HepG2 (cell line): ENCODE results near the gene KRTAP5-11.

Source experiments
- ATF2 ChIP-seq: sonication (generic); formaldehyde crosslinking; IDR thresholded peaks from 2 replicates; pipeline ENCODE4 v1.4.0; 2020; ENCODE audit warnings: missing genetic modification reagents
- ATF6 ChIP-seq: sonication (generic); formaldehyde crosslinking; conservative IDR thresholded peaks from 2 replicates; pipeline ENCODE4 v1.4.0; 2020; ENCODE audit warnings: missing genetic modification reagents
- FOXO1 ChIP-seq: sonication (generic); formaldehyde crosslinking; IDR thresholded peaks from 2 replicates; pipeline ENCODE4 v1.4.0; 2020; ENCODE audit warnings: missing genetic modification reagents
- MXI1 ChIP-seq: IDR thresholded peaks from 3 replicates; pipeline ENCODE4 v1.6.1; 2012; ENCODE audit warnings: low read depth, low read length, inconsistent platforms, borderline replicate concordance
- POLR2G ChIP-seq: fragments of 200-400 bp; formaldehyde crosslinking; IDR thresholded peaks from 2 replicates; pipeline ENCODE4 v1.6.1; 2018; ENCODE audit warnings: mild to moderate bottlenecking, low read depth, low read length, moderate library complexity
- RFX5 ChIP-seq: IDR thresholded peaks from 2 replicates; pipeline ENCODE4 v1.6.1; 2011; ENCODE audit warnings: low read depth, low read length, improper control_type of control experiment
- TCF7L2 ChIP-seq: IDR thresholded peaks from 2 replicates; pipeline ENCODE4 v1.6.1; 2011; ENCODE audit warnings: mild to moderate bottlenecking, low read depth, low read length, moderate library complexity
- USF2 ChIP-seq, 2 experiments: sonication (generic) in 1 of 2; formaldehyde crosslinking in 1 of 2; IDR thresholded peaks; 2 replicates each; pipeline versions ENCODE4 v1.5.1 to v1.6.1; 2011 to 2020; ENCODE audit warnings: borderline replicate concordance in 1 of 2, low read depth in 1 of 2, low read length in 1 of 2, mild to moderate bottlenecking in 1 of 2, missing genetic modification reagents in 1 of 2, moderate library complexity in 1 of 2
- ZFP1 ChIP-seq: IDR thresholded peaks from 2 replicates; pipeline ENCODE4 v1.6.1; 2016
- ZNF510 ChIP-seq: sonication (generic); formaldehyde crosslinking; IDR thresholded peaks from 2 replicates; pipeline ENCODE4 v1.4.0; 2020; ENCODE audit warnings: low read depth, mild to moderate bottlenecking, missing genetic modification reagents
- ZNF891 ChIP-seq: sonication (generic); formaldehyde crosslinking; IDR thresholded peaks from 2 replicates; pipeline ENCODE4 v1.5.0; 2020; ENCODE audit warnings: mild to moderate bottlenecking, missing genetic modification reagents
- TF ChIP-seq, protein P1 (sequence below): sonication (generic); formaldehyde crosslinking; IDR thresholded peaks from 2 replicates; pipeline ENCODE4 v1.4.0; 2020; ENCODE audit warnings: mild to moderate bottlenecking, missing genetic modification reagents
- TF ChIP-seq, protein P2 (sequence below): sonication (generic); formaldehyde crosslinking; IDR thresholded peaks from 2 replicates; pipeline ENCODE4 v1.5.0; 2020; ENCODE audit warnings: mild to moderate bottlenecking, missing genetic modification reagents, moderate library complexity

DNA sequence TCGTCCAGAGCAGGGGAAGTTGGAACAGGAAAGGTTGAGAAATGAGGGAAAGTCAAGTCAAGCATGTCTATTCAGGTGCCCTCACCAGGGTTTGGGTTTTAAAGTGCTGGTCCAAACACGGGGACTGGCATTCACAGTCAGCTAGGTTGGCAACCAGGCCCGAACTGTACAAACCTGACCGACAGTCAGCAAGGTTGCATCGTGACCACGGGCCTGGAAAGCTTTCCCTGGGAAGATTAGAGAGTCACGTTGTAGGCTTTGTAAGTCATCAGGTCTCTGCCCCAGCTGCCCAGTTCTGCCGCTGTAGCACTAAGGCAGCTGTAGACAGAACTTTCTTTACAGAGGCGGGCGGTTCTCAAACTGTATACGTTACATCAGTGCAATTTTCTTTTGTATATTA, 9.9 kb downstream of the KRTAP5-11 start:
- TF ChIP-seq ATF2 (CRISPR knock-in tag) = no peak
- TF ChIP-seq, protein P1, sequence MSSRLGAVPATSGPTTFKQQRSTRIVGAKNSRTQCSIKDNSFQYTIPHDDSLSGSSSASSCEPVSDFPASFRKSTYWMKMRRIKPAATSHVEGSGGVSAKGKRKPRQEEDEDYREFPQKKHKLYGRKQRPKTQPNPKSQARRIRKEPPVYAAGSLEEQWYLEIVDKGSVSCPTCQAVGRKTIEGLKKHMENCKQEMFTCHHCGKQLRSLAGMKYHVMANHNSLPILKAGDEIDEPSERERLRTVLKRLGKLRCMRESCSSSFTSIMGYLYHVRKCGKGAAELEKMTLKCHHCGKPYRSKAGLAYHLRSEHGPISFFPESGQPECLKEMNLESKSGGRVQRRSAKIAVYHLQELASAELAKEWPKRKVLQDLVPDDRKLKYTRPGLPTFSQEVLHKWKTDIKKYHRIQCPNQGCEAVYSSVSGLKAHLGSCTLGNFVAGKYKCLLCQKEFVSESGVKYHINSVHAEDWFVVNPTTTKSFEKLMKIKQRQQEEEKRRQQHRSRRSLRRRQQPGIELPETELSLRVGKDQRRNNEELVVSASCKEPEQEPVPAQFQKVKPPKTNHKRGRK = no peak
- TF ChIP-seq USF2 (IDR thresholded peaks at IDR 0.05; ENCODE audit: low read depth, low read length) = no peak
- no peak for TF ChIP-seq USF2 (CRISPR knock-in tag; IDR thresholded peaks at IDR 0.05; ENCODE audit: borderline replicate concordance)
- no peak for TF ChIP-seq FOXO1 (CRISPR knock-in tag)
- TF ChIP-seq ATF6 (CRISPR knock-in tag) = no peak
- TF ChIP-seq, protein P2, sequence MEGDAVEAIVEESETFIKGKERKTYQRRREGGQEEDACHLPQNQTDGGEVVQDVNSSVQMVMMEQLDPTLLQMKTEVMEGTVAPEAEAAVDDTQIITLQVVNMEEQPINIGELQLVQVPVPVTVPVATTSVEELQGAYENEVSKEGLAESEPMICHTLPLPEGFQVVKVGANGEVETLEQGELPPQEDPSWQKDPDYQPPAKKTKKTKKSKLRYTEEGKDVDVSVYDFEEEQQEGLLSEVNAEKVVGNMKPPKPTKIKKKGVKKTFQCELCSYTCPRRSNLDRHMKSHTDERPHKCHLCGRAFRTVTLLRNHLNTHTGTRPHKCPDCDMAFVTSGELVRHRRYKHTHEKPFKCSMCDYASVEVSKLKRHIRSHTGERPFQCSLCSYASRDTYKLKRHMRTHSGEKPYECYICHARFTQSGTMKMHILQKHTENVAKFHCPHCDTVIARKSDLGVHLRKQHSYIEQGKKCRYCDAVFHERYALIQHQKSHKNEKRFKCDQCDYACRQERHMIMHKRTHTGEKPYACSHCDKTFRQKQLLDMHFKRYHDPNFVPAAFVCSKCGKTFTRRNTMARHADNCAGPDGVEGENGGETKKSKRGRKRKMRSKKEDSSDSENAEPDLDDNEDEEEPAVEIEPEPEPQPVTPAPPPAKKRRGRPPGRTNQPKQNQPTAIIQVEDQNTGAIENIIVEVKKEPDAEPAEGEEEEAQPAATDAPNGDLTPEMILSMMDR (CRISPR knock-in tag) = no peak
- TF ChIP-seq MXI1 = no peak
- no peak for TF ChIP-seq ZNF510
- no peak for TF ChIP-seq TCF7L2
- TF ChIP-seq ZNF891 (CRISPR knock-in tag) = no peak
- TF ChIP-seq POLR2G = no peak
- no peak for TF ChIP-seq RFX5
- TF ChIP-seq ZFP1 (CRISPR knock-in tag) = no peak
